ENCODE measurements around the gene ZSWIM1.

DNA sequence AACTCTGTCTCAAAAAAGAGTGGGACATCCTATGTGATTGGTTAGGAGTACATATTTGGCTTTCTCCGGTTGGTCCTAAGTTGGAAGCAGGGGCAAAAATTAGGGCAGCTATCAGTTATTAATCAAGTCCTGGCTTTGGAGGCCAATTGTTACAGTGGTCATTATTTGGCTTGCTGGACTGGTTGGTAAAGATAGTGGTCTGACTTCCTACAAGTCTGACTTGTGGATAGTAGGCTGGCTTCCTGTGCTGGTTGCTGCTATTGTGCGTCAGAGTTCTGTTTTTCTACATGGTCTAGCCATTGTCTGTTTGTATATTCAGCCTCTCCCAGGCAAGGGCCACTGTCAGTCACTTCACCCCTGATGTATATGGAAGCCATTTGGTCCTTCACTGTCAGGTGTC is 30.8 kb upstream of the ZSWIM1 start:
- TF ChIP-seq EZH2 (optimal IDR thresholded peaks at IDR 0.05; ENCODE audit: low read depth, low read length) = no peak
- TF ChIP-seq, protein P1, sequence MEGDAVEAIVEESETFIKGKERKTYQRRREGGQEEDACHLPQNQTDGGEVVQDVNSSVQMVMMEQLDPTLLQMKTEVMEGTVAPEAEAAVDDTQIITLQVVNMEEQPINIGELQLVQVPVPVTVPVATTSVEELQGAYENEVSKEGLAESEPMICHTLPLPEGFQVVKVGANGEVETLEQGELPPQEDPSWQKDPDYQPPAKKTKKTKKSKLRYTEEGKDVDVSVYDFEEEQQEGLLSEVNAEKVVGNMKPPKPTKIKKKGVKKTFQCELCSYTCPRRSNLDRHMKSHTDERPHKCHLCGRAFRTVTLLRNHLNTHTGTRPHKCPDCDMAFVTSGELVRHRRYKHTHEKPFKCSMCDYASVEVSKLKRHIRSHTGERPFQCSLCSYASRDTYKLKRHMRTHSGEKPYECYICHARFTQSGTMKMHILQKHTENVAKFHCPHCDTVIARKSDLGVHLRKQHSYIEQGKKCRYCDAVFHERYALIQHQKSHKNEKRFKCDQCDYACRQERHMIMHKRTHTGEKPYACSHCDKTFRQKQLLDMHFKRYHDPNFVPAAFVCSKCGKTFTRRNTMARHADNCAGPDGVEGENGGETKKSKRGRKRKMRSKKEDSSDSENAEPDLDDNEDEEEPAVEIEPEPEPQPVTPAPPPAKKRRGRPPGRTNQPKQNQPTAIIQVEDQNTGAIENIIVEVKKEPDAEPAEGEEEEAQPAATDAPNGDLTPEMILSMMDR (IDR thresholded peaks at IDR 0.05; ENCODE audit: low read length) = no peak
